Activated naive CD4-positive, alpha-beta T cell treated with anti-CD3 and anti-CD28 coated beads, Interleukin-2, amount 50 U/mL, for 16 hours (primary cell): ENCODE measurements around the gene LGALS7B.
"Not testable (repeated sequence)": the region's sequence is repeated elsewhere in the genome, so short reads cannot be mapped to it uniquely, and the experiment has no call there.

Experiments
- DNase-seq: peaks from one replicate; pipeline ENCODE4 v3.0.0-alpha.2; 2020

Gene LGALS7B

DNA sequence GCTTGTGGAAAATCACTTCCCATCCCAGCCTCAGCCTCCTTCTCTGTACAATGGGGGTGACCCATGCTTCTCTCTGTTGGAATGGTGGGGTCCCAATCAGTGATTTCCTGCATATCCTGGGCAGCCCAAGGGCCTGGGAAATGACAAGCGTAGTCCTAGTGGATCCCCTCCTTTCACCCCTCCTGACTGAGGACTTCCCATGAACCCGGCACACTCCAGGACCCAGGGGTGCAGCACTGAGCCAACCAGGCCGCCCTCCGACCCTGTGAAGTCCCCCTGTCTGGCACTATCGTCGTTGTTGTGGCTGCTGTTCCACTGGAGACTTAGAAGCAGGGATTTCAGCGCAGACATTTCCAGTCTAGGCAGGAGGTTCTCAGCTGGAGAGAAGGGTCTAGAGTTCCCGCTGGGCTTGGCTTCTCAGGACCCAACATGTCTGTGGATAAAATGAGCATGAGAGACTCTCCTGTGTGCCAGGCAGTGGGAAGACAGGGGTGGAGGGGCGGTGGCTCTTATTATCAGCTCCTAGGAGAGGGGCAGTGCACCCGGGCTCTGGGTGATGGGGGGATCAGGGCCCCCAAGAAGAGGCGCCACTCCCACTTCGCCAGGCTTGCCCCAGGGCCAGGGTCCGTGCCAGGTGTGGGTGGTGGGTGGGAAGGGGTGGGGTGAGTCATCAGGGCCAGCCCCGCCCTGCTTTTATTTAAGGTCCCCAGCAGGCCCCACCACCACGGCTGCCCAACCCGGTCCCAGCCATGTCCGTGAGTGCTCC, at the start of gene LGALS7B:
LGALS7B (plus strand) TSS at position 723 of the 766 bp plus-strand sequence; CDS start at position 750, 27 bp downstream.
- DNase-seq = no peak

DNA sequence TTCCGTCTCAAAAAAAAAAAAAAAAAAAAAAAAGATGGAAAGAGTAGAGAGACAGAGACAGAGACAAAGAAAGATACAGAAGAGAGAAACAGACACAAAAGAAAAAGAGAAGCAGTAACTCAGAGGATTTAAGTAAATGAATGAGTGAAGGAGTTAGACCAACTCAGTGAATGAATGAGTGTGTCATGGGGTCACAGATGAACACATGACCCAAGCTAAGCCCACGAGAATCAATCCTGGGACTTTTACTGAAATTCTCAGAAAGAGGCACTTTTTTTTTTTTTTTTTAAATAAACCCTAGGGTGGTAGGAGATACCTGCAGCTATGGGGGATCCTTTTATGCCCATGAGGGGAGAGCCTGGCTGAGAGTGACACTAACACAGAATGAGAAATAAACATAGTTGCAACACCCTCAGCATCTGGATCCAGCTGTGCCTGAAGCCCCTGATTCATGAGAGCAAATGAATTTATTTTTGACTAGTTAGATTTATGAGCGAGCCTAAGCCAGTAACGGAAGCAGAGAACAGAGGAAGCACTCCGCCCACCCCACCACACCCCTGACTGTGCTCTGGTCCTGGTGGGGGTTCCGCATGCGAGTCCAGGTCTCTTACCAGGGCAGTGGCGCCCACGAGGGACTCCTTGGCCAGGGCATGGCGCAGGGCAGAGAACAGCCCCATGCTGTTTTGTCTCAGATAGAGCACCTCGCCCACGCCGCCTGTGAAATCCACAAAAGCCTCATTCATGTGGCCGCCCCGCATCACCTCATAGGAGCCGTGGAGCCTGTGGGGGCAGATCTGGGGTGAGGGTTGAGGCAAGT, 49.4 kb upstream of the LGALS7B start:
- no peak for DNase-seq

DNA sequence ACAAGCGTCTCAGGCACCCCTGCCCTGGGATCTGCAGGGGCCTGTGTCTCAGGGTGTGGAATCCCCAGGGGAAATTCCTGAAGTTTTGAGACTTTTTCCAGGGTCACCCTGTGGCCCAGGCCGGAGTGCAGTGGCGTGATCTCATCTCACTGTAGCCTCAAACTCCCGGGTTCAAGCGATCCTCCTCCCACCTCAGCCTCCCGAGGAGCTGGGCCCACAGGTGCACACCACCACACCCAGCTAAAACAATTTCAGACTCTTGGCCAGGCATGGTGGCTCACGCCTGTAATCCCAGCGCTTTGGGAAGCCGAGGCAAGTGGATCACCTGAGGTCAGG, 48.8 kb upstream of the LGALS7B start:
- DNase-seq = no peak

DNA sequence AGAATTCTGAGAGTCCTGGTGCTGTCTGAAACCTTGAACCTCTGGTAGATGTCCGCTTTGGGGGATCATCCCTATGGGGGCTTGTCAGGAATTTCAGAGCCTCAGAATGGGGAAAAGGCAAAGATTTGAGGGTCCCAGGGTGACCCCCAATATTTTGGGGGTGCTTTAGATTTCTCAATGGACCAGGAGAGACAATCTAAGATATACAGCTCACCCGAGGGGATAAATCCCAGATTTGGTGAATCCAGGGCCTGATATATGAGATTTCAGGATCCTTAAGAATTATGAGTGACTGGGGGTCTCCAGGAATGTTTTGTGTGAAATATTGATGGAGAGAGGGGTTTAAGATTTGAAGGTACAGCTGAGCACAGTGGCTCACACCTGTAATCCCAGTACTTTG, 48.1 kb upstream of the LGALS7B start:
- DNase-seq = no peak

DNA sequence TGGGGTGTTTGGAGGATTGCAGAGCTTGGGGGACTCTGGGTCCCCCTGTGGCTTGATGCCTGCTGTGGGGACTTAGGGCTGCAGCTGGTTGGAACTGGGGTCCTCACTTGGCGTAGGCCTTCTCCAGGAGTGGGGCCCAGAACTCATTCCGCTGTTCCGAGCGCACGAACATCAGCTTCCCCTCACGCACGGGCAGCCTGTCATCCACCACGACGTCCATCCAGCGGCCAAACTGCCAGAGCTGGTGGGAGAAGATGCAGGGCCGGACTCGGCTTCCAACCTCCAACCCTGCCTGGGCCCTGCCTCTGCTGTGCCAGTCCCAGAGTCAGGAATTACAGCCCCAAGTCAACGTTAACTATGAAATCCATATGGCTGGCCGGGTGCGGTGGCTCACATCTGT, 47.3 kb upstream of the LGALS7B start:
- no peak for DNase-seq

DNA sequence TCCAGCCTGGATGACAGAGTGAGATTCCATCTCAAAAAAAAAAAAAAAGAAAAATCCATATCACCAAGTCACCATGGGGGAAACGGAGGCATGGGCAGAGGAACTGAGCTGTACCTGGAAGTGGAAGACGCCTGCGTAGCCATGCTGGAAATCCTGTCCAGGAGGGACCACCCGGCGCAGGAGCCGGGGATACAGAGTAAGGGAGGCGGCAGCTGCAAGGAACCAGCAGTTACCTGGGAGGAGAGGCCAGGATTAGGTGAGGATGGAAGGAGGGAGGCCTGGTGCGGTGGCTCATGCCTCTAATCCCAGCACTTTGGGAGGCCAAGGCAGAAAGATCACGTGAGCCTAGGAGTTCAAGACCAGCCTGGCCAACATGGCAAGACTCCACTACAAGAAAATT, 46.7 kb upstream of the LGALS7B start:
- DNase-seq = no peak

DNA sequence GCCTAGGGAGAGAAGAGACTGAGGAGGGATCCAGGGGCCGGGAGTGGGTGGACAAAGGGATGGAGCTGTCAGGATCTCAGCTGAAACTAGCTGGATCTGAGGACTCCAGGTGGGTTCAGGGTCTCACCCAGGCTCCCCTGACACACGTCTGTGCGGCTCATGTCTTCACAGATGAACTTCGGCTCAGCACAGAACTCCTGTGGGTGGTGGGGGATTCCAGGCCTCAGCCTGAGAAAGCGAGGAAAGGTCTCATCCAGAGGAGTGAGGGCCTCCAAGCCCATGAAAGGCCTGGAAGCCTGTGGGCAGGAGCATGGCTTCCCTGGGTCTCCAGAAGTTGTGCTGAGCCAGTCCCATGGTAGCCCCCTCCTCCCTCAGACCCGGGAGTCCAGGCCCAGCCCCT, 46.1 kb upstream of the LGALS7B start:
- no peak for DNase-seq

DNA sequence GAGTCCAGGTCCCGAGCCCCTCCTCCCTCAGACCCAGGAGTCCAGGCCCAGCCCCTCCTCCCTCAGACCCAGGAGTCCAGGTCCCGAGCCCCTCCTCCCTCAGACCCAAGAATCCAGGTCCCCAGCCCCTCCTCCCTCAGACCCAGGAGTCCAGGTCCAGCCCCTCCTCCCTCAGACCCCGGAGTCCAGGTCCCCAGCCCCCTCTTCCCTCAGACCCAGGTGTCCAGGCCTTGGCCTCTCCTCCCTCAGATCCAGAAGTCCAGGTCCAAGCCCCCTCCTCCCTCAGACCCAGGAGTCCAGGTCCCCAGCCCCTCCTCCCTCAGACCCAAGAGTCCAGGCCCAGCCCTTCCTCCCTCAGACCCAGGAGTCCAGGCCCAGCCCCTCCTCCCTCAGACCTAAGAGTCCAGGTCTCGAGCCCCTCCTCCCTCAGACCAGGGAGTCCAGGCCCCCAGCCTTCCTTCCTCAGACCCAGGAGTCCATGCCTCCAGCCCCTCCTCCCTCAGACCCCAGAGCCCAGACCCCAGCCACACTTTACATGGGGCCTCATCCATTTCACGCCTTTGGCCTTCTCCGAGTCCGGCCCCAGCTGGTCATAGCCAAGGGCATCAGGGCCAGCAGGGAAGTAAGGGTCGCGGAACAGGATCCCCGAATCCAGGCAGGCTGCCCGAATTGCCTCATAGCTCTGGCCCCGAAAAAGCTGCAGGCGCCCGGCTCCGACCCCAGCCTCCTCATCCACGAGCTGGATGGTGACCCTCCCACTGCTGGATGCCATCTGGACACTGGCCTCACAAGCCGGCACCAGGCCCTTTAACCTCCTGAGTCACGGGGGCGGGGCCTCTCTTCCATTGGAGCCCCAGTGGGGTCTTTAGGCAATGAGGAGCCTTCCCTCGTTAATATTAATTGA, 45.4 kb upstream of the LGALS7B start:
- no peak for DNase-seq

DNA sequence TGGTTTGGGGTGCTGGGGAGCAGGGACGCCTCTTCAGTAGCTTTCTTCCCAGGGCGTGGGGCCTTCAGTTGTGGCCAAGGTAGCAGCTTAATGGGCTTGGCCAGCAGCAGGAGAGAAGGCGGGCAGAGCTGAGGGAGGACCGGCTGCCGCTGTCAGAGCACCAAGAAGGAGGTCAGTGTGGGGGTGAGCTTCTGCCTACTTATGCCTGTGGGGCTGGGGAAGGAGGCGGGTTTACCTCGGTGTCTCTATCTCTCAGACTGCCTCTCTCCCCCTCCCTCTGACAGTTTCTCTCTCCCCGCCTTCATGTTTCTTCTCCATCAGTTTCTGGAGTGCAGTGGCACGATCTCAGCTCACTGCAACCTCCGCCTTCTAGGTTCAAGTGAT, 44.7 kb upstream of the LGALS7B start, which contains the start of gene CAPN12:
CAPN12 (minus strand) TSS at position 177 of the 384 bp plus-strand sequence. CDS start 309 bp downstream, outside the sequence.
- DNase-seq = no peak

DNA sequence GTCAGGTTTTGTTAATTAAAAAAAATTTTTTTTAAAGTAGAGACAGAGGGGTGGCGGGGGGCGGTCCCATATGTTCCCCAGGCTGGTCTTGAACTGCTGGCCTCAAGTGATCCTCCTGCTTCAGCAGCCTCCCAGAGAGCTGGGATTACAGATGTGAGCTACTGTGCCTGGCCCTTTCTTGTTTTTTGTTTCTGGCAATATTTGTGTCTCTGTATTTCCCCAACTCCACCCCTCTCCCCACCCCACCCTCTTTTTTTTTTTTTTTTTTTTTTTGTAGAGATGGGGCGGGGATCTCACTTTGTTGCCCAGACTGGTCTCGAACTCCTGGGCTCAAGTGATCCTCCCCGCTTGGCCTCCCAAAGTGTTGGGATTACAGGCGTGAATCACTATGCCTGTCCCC, 44.1 kb upstream of the LGALS7B start:
- no peak for DNase-seq

DNA sequence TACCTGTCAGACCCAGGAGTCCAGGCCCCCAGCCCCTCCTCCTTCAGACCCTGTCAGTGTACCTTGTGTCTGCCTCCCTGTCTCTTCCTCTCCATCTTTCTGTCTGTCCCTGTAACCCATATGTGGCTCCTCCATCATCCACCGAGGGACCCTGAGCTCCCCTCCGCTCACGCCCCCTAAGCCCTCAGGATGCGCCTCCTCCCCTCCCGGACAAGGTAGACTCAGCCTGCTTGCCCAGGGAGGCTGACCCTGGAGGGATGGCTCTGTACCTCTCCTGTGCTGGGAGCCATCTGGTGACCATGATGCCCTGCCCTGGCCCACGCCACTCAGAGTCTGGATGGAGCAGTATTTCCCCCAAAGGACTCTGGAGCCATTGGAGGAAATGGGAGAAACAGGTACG, 43.7 kb upstream of the LGALS7B start:
- DNase-seq = no peak

DNA sequence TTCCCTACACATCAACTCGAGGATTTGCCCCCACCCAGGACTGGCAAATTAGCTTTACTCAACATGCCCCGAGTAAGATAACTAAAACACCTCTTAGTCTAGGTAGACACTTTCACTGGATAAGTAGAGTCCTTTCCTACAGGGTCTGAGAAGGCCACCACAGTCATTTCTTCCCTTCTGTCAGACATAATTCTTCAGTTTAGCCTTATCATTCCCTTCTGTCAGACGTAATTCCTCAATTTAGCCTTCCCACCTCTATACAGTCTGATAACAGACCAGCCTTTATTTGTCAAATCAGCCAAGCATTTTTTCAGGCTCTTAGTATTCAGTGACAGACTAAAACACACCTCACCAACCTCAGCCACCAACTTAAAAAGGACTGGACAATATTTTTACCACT, 35.2 kb upstream of the LGALS7B start:
- DNase-seq = not testable (repeated sequence)

DNA sequence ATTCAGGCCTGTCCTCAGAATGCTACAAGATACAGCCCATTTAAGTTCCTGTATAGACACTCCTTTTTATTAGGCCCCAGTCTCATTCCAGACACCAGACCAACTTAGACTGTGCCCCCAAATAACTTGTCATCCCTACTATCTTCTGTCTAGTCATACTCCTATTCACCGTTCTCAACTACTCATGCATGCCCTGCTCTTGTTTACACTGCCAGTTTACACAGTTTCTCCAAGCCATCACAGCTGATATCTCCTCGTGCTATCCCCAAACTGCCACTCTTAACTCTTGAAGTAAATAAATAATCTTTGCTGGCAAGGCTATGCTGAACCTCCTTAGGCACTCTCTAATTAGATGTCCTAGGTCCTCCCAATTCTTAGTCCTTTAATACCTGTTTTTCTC, 34.8 kb upstream of the LGALS7B start:
- not testable (repeated sequence) for DNase-seq

DNA sequence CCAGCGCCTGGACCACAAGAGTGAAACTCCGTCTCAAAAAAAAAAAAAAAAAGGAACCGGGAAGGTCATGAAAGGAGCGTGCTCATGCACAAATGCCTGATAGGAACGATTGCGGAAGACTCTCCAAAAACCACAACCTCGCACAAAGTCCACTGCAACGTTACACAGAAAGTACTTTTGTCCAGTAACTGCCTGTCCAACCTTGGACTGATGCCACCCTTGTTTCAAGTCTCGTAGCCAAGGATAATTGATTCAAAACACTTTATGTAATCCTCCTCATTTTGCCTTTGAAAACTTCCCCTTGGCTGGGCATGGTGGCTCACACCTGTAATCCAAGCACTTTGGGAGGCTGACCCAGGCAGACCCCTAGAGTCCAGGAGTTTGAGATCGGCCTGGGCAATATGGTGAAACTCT, 29.4 kb upstream of the LGALS7B start:
- no peak for DNase-seq

DNA sequence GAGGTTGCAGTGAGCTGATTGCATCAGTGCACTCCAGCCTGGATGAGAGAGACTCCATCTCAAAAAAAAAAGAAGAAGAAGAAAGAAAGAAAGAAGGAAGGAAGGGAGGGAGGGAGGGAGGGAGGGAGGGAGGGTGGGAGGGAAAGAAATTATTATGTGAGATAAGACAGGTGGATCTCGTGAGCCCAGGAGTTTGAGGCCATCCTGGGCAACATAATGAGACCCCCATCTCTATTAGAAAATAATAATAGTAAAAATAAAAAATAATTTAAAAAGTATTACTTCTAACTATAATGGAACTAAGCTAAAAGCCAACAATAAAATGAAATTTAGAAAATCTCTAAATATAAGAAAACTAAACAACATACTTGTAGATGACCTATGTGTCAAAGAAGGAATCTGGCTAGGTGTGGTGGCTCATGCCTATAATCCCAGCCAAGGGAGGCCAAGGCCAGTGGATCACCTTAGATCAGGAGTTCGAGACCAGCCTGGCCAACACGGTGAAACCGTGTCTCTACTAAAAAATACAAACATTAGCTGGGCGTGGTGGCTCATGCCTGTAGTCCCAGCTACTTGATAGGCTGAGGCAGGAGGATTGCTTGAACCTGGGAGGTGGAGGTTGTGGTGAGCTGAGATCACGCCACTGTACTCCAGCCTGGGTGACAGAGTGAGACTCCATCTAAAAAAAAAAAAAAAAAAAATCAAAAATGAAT, 28.0 kb upstream of the LGALS7B start:
- not testable (repeated sequence) for DNase-seq

DNA sequence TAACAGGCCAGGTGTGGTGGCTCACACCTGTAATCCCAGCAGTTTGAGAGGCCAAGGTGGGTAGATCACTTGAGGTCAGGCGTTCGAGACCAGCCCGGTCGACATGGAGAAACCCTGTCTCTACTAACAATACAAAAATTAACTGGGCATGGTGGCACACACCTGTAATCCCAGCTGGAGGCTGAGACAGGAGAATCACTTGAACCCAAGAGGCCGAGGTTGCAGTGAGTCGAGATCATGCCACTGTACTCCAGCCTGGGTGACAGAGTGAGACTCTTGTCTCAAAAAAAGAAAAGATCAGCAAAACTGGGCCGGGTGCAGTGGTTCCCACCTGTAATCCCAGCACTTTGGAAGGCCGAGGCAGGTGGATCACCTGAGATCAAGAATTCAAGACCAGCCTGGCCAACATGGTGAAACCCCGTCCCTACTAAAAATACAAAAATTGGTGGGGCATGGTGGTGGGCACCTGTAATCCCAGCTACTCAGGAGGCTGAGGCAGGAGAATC, 27.1 kb upstream of the LGALS7B start:
- not testable (repeated sequence) for DNase-seq

DNA sequence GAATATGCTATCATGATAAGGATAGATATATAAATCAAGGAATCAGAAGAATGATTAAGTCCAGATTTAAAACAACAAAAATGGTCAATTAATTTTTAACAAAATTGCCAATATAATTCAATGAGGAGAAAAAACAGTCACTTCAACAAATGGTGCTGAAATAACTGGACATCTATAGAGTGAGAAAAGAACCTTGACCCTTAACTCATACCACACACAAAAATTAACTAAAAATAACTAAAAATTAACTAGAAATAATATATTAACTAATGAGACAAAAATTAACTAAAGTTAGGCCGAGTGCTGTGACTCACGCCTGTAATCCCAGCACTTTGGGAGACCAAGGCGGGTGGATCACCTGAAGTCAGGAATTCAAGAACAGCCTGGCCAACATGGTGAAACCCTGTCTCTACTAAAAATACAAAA, 25.2 kb upstream of the LGALS7B start:
- DNase-seq = no peak

DNA sequence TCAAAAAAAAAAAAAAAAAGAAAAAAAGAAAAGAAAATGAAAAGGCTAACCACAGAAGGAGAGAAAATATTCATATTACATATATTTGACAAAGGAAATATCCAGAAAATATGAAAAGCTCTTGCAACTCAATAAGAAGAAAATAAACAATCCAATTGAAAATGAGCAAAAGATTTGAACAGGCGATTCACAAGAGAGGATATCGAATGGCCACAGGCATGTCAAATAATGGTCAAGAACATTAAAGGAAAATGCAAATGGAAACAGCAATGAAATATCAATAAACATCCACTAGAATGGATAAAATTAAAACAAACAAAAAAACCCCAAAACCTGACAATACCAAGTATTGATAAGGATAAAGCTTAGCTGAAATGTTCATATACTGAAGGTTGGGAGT, 23.8 kb upstream of the LGALS7B start:
- DNase-seq = no peak

DNA sequence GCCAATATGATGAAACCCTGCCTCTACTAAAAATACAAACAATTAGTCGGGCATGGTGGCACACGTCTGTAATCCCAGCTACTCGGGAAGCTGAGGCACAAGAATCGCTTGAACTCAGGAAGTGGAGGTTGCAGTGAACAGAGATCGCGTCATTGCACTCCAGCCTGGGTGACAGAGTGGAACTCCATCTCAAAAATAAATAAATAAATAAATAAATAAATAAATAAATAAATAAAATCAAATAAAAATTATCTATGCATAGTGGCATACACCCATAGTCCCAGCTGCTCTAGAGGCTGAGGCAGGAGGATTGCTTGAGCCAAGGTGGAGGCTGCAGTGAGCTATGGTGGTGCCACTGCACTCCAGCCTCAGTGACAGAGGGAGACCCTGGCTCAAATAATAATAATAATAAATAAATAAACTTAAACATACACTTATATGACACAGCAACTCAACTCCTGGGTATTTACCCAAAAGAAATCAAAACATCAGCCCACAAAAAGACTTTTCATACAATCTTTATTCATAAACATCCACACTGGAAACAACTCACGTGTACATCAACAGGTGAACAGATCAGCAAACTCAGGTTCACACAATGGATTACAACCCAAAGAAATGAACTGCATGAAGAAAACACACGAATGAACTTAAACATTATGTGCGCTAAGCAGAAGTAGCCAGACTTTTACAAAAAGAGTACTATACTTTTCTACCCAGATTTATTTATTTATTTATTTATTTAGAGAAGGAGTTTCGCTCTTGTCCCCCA, 22.5 kb upstream of the LGALS7B start:
- DNase-seq = no peak

DNA sequence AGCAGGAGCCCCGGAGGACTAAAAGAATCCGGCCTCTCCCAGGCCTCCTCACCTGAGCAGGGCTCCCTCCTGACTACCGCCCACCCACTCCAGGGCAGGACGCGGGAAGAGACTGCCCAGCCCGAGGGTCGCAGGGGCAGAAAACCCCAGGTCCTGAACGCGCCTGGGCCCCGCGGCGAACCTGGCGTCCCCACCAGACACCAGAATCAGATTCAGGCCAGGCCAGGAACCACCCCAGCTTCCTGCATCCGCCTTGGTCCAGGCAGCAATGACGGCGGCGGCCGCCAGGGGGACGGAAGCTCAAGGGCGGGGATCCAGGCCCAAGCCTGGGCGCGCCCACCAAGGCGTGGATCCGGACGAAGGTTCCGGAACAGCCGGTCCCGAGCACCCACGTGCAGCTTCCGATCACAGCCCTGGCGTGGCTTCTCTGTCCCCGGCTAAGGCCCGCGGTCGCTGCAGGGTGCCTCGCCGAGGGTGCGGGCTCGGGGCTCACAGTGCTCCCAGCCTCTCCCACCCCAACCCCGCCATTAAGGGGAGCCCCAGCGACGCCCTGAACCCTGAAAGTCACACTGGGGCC, 19.3 kb upstream of the LGALS7B start:
- peak; percentile 87 for DNase-seq
